Activated B cell treated with CpG ODN at 0.5 μM for 24 hours (primary cell): Measurements from ENCODE around the gene CIZ1. TPM values are rescaled to one million over a fixed set of nuclear protein-coding genes. Genes with fewer than 3 reads are reported as not detected.
"Not testable (repeated sequence)": the region's sequence is repeated elsewhere in the genome, so short reads cannot be mapped to it uniquely, and the experiment has no call there.

Experiments
- ATAC-seq: fragments of 200-7000 bp; cut with Tn5 transposase; one replicate; pipeline ENCODE4 v1.10.0; 2021; ENCODE audit warnings: low read depth, mild to moderate bottlenecking, moderate library complexity
- CTCF ChIA-PET: fragments of 350-600 bp; sonication (Branson Sonifier 250); formaldehyde crosslinking; loops from one replicate; lab custom pipeline; 2021; ENCODE audit warnings: antibody characterized with exemption; lab: Charles Lee
- POLR2A ChIA-PET: fragments of 350-600 bp; sonication (Branson Sonifier 250); formaldehyde crosslinking; loops from one replicate; lab custom pipeline; 2021; ENCODE audit warnings: antibody characterized with exemption; lab: Charles Lee
- DNase-seq: peaks from one replicate; pipeline ENCODE4 v3.0.0; 2022
- H3K27ac Mint-ChIP-seq: one replicate; pipeline ENCODE4 v1.8.0; 2020; ENCODE audit warnings: mixed read lengths
- H3K27me3 Mint-ChIP-seq: one replicate; pipeline ENCODE4 v1.8.0; 2021; ENCODE audit warnings: mixed read lengths
- H3K36me3 Mint-ChIP-seq: one replicate; pipeline ENCODE4 v1.8.0; 2021; ENCODE audit warnings: low read depth, mixed read lengths
- H3K4me1 Mint-ChIP-seq: one replicate; pipeline ENCODE4 v1.8.0; 2021; ENCODE audit warnings: mixed read lengths
- H3K4me3 Mint-ChIP-seq: one replicate; pipeline ENCODE4 v1.8.0; 2020; ENCODE audit warnings: mild to moderate bottlenecking, mixed read lengths
- H3K9me3 Mint-ChIP-seq: one replicate; pipeline ENCODE4 v1.8.0; 2020; ENCODE audit warnings: mixed read lengths
- intact Hi-C: fragments of 100-400 bp; cut with micrococcal nuclease; formaldehyde crosslinking; loops from one replicate; pipeline ENCODE4 v1.15.1; 2024
- total RNA-seq: library from RNA; stranded (reverse); gene quantifications from 2 replicates; pipeline ENCODE4 v1.2.3, GENCODE V29; 2022
- TF ChIP-seq, protein P1 (sequence below): fragments of 200-600 bp; IDR thresholded peaks from one replicate; pipeline ENCODE4 v1.8.0; 2022; ENCODE audit warnings: antibody characterized with exemption, mild to moderate bottlenecking

Gene CIZ1
- total RNA-seq, 1 donor from 2014 or later: 142 TPM

GRCh38 chr9:128187361-128187760 is 4.0 kb downstream of the CIZ1 start:
- DNase-seq: no peak
- intact Hi-C loops: no loop called here
- Mint-ChIP-seq H3K4me3 (no peak overlapping the region), H3K9me3 (no peaks in the 10 kb centered on the region), H3K27me3 (no peaks in the 10 kb centered on the region), H3K36me3 (peaks cover 56% of the 10 kb centered on the region), H3K4me1 (peaks cover 21% of the 10 kb centered on the region), H3K27ac (no peak overlapping the region)
- ChIA-PET POLR2A (interaction anchor here (0.5 to 1.4 kb wide), 2 partner anchors 27 to 260 kb away, joined by 4 to 7 read pairs; partner anchors contain the start of gene BBLN), CTCF (no interaction called here)
- TF ChIP-seq, protein P1, sequence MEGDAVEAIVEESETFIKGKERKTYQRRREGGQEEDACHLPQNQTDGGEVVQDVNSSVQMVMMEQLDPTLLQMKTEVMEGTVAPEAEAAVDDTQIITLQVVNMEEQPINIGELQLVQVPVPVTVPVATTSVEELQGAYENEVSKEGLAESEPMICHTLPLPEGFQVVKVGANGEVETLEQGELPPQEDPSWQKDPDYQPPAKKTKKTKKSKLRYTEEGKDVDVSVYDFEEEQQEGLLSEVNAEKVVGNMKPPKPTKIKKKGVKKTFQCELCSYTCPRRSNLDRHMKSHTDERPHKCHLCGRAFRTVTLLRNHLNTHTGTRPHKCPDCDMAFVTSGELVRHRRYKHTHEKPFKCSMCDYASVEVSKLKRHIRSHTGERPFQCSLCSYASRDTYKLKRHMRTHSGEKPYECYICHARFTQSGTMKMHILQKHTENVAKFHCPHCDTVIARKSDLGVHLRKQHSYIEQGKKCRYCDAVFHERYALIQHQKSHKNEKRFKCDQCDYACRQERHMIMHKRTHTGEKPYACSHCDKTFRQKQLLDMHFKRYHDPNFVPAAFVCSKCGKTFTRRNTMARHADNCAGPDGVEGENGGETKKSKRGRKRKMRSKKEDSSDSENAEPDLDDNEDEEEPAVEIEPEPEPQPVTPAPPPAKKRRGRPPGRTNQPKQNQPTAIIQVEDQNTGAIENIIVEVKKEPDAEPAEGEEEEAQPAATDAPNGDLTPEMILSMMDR: no peak
- no peak for ATAC-seq

- Mint-ChIP-seq H3K9me3 (no peaks in the 10 kb centered on the region), H3K27ac (no peak overlapping the region), H3K27me3 (no peaks in the 10 kb centered on the region), H3K36me3 (peaks cover 59% of the 10 kb centered on the region), H3K4me1 (peaks cover 16% of the 10 kb centered on the region), H3K4me3 (no peak overlapping the region)
- ChIA-PET POLR2A (interaction anchor here (0.5 to 1.4 kb wide), 2 partner anchors 26 to 261 kb away, joined by 4 to 7 read pairs; partner anchors contain the start of gene BBLN), CTCF (no interaction called here)
- DNase-seq (no peak), ATAC-seq (no peak)
- intact Hi-C loops: no loop called here
- TF ChIP-seq, protein P1: no peak
Observed at GRCh38 chr9:128185979-128186965, 5.1 kb downstream of the CIZ1 start.

- H3K36me3 Mint-ChIP-seq: peaks cover 70% of the 10 kb centered on the region
- POLR2A ChIA-PET: interaction anchor here (0.5 kb wide), 1 partner anchor 10 kb away, joined by 4 read pairs; no protein-coding TSS in a partner anchor
- intact Hi-C loops: no loop called here
- no peaks in the 10 kb centered on the region for H3K27me3 Mint-ChIP-seq
- no peak overlapping the region for H3K4me3 Mint-ChIP-seq
- TF ChIP-seq, protein P1: no peak
- no peak for ATAC-seq
- no peak overlapping the region for H3K27ac Mint-ChIP-seq
- H3K4me1 Mint-ChIP-seq: peaks cover under 1% of the 10 kb centered on the region
- no peak for DNase-seq
- CTCF ChIA-PET: no interaction called here
- H3K9me3 Mint-ChIP-seq: no peaks in the 10 kb centered on the region
Observed at GRCh38 chr9:128182893-128183588, 8.3 kb downstream of the CIZ1 start.

DNA sequence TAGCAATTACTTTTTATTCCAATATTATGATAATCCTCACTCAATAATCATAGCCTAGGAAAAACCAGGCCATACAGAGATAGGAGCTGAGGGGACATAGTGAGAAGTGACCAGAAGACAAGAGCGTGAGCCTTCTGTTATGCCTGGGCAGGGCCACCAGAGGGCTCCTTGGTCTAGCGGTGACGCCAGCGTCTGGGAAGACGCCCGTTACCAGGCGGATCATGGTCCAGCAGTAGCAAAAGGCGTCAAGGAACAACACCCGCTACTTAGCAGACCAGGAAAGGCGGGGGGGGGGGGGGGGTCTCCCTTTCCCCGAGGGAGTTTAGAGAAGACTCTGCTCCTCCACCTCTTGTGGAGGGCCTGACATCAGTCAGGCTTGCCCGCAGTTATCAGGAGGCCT is 9.9 kb downstream of the CIZ1 start:
- not testable (repeated sequence) for H3K27ac Mint-ChIP-seq

DNA sequence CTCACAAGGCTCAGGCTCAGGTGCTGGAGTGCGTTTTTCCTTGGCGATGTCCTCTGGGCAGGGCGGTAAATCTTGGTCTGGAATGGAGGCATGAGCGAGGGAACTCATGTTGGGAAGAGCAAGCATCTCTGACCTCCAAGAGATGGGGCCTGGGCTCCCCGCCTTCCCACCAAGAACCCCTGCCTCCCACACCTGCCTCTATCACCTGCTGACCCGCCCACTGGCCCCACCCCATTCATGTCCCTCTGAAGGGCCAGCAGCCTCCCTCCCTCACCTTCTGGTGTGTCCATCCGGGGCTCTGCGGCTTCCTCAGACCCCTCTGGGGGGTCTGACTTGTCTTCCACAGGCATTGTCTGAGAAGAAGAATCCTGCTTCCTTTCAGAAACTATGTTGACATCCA is 10.9 kb downstream of the CIZ1 start:
- Mint-ChIP-seq H3K4me3 (no peak overlapping the region), H3K36me3 (peaks cover 67% of the 10 kb centered on the region), H3K9me3 (no peaks in the 10 kb centered on the region), H3K27me3 (no peaks in the 10 kb centered on the region), H3K27ac (no peak overlapping the region), H3K4me1 (no peaks in the 10 kb centered on the region)
- ChIA-PET CTCF (no interaction called here), POLR2A (no interaction called here)
- intact Hi-C loops: no loop called here
- TF ChIP-seq, protein P1: no peak
- ATAC-seq: no peak
- DNase-seq: no peak

More for the DNA sequence above, 9.9 kb downstream of the CIZ1 start:
- CTCF ChIA-PET, POLR2A ChIA-PET, ATAC-seq, H3K4me3 Mint-ChIP-seq, H3K9me3 Mint-ChIP-seq, H3K4me1 Mint-ChIP-seq, DNase-seq, intact Hi-C loops, H3K27me3 Mint-ChIP-seq: not testable (repeated sequence)
- H3K36me3 Mint-ChIP-seq: peaks cover 66% of the 10 kb centered on the region
